NB4 (cell line): Measurements from ENCODE around the gene STON2.

Source experiments
- MAX ChIP-seq: IDR thresholded peaks from 2 replicates; pipeline ENCODE4 v1.6.1; 2011; ENCODE audit warnings: low read depth, low read length
- MYC ChIP-seq: IDR thresholded peaks from 2 replicates; pipeline ENCODE4 v1.6.1; 2011; ENCODE audit warnings: low read depth, low read length
- POLR2A ChIP-seq: IDR thresholded peaks from 2 replicates; pipeline ENCODE4 v1.6.1; 2011; ENCODE audit warnings: mild to moderate bottlenecking; ENCODE audit not compliant: insufficient read length; ENCODE audit errors: extremely low read depth
- TF ChIP-seq, protein P1 (sequence below): IDR thresholded peaks from one replicate; pipeline ENCODE4 v1.5.1; 2012; ENCODE audit warnings: low read depth, low read length

- TF ChIP-seq, protein P1, sequence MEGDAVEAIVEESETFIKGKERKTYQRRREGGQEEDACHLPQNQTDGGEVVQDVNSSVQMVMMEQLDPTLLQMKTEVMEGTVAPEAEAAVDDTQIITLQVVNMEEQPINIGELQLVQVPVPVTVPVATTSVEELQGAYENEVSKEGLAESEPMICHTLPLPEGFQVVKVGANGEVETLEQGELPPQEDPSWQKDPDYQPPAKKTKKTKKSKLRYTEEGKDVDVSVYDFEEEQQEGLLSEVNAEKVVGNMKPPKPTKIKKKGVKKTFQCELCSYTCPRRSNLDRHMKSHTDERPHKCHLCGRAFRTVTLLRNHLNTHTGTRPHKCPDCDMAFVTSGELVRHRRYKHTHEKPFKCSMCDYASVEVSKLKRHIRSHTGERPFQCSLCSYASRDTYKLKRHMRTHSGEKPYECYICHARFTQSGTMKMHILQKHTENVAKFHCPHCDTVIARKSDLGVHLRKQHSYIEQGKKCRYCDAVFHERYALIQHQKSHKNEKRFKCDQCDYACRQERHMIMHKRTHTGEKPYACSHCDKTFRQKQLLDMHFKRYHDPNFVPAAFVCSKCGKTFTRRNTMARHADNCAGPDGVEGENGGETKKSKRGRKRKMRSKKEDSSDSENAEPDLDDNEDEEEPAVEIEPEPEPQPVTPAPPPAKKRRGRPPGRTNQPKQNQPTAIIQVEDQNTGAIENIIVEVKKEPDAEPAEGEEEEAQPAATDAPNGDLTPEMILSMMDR: no peak
- TF ChIP-seq POLR2A (no peak), MAX (no peak), MYC (no peak)
Observed at GRCh38 chr14:81310606-81311005, 89.5 kb downstream of the STON2 start.
